ENCODE results near the gene TTC17. TPM values are rescaled to one million over a fixed set of nuclear protein-coding genes. Genes with fewer than 3 reads are reported as not detected.

TTC17 gene
- total and polyA plus RNA-seq, 2 donors (not counting 1 experiment from before 2014, with no cell fraction given): 68.7 to 176 TPM

- ATAC-seq (ENCODE audit: low read depth) (no peak), DNase-seq (no peak)
- no peak overlapping the region for H3K27ac Mint-ChIP-seq
- Histone ChIP-seq H3K9ac (ENCODE audit: low read length) (no peak overlapping the region), H3K27me3 (replicated peaks in 1 of 4; ENCODE audit: control extremely low read depth in 1 of 4, control insufficient read depth in 3 of 4, insufficient read depth in 4 of 4, low read length in 3 of 4) (no peaks in the 10 kb centered on the region), H4K20me1 (ENCODE audit: control insufficient read depth, insufficient read depth, low read length, poor library complexity, severe bottlenecking) (peaks cover 32% of the 10 kb centered on the region), H3K79me2 (ENCODE audit: control insufficient read depth, insufficient read depth, low read length) (peaks cover 58% of the 10 kb centered on the region), H3K4me2 (replicated peaks; ENCODE audit: low read depth, low read length, poor library complexity, severe bottlenecking) (no peak overlapping the region), H3K4me1 (ENCODE audit: control insufficient read depth in 2 of 2, insufficient read depth in 2 of 2, low read length in 2 of 2) (peaks cover 16 to 18% of the 10 kb centered on the region in 2 donors), H3K9me3 (ENCODE audit: control extremely low read depth in 1 of 3, control insufficient read depth in 2 of 3, insufficient read depth in 1 of 3, low read length in 2 of 3) (no peaks in the 10 kb centered on the region), H3K36me3 (replicated peaks in 1 of 2; ENCODE audit: control extremely low read depth in 1 of 2, control insufficient read depth in 1 of 2, extremely low read depth in 1 of 2, insufficient read depth in 2 of 2, low read length in 1 of 2) (peaks cover 0 to 25% of the 10 kb centered on the region in 2 experiments), H2AFZ (ENCODE audit: insufficient read depth, low read depth, low read length, poor library complexity, severe bottlenecking) (no peak overlapping the region), H3K4me3 (ENCODE audit: control extremely low read depth in 1 of 5, extremely low read depth in 1 of 5, insufficient read depth in 1 of 5, low read depth in 2 of 5, low read length in 4 of 5) (no peak overlapping the region), H3K27ac (ENCODE audit: low read length in 2 of 2) (no peak overlapping the region)
- ChIA-PET CTCF (no interaction called here), POLR2A (no interaction called here)
- H3K9me3 Mint-ChIP-seq (ENCODE audit: insufficient read depth): no peaks in the 10 kb centered on the region
- intact Hi-C loops (cut with micrococcal nuclease): loop anchor here (10.0 kb wide), 2 partner anchors 748 to 778 kb away; partner anchors contain the start of genes ACCS and EXT2
- peaks cover 43% of the 10 kb centered on the region for H3K4me1 Mint-ChIP-seq
- H3K4me3 Mint-ChIP-seq: no peak overlapping the region
- TF ChIP-seq EZH2 (IDR thresholded peaks at IDR 0.05; ENCODE audit: borderline replicate concordance, insufficient read depth, low read depth, low read length, poor library complexity, severe bottlenecking) (no peak), CTCF (IDR thresholded peaks at IDR 0.05) (no peak)
- no CpG with 5 or more reads among the region's 6 CpGs for WGBS (ENCODE audit: insufficient coverage)
- no peaks in the 10 kb centered on the region for H3K27me3 Mint-ChIP-seq
Observed at GRCh38 chr11:43316451-43316850, 42.3 kb upstream of the TTC17 start.

GRCh38 chr11:43327987-43328386 is 30.7 kb upstream of the TTC17 start:
- POLR2A ChIA-PET: no interaction called here
- H3K4me1 Mint-ChIP-seq: no peaks in the 10 kb centered on the region
- no peaks in the 10 kb centered on the region for H3K9me3 Mint-ChIP-seq (ENCODE audit: insufficient read depth)
- CTCF ChIA-PET: interaction anchor here (1.2 kb wide), 1 partner anchor 11 kb away, joined by 3 read pairs; no protein-coding TSS in a partner anchor
- no peak overlapping the region for H3K4me3 Mint-ChIP-seq
- H3K4me1 ChIP-seq (ENCODE audit: control insufficient read depth in 2 of 2, insufficient read depth in 2 of 2, low read length in 2 of 2): no peaks in the 10 kb centered on the region
- no peaks in the 10 kb centered on the region for H4K20me1 ChIP-seq (ENCODE audit: control insufficient read depth, insufficient read depth, low read length, poor library complexity, severe bottlenecking)
- no peak for ATAC-seq (ENCODE audit: low read depth)
- no peak overlapping the region for H3K27ac Mint-ChIP-seq
- no peak overlapping the region for H3K9ac ChIP-seq (ENCODE audit: low read length)
- no peak for DNase-seq
- no peaks in the 10 kb centered on the region for H3K27me3 ChIP-seq (replicated peaks in 1 of 4; ENCODE audit: control extremely low read depth in 1 of 4, control insufficient read depth in 3 of 4, insufficient read depth in 4 of 4, low read length in 3 of 4)
- no peak overlapping the region for H3K4me2 ChIP-seq (replicated peaks; ENCODE audit: low read depth, low read length, poor library complexity, severe bottlenecking)
- H3K36me3 ChIP-seq (replicated peaks in 1 of 2; ENCODE audit: control extremely low read depth in 1 of 2, control insufficient read depth in 1 of 2, extremely low read depth in 1 of 2, insufficient read depth in 2 of 2, low read length in 1 of 2): peaks cover 9 to 99% of the 10 kb centered on the region in 2 experiments
- H3K79me2 ChIP-seq (ENCODE audit: control insufficient read depth, insufficient read depth, low read length): no peaks in the 10 kb centered on the region
- H3K27me3 Mint-ChIP-seq: no peaks in the 10 kb centered on the region
- H3K4me3 ChIP-seq (ENCODE audit: control extremely low read depth in 1 of 5, extremely low read depth in 1 of 5, insufficient read depth in 1 of 5, low read depth in 2 of 5, low read length in 4 of 5): no peak overlapping the region
- TF ChIP-seq CTCF (IDR thresholded peaks at IDR 0.05) (no peak), EZH2 (IDR thresholded peaks at IDR 0.05; ENCODE audit: borderline replicate concordance, insufficient read depth, low read depth, low read length, poor library complexity, severe bottlenecking) (no peak)
- no peak overlapping the region for H3K27ac ChIP-seq (ENCODE audit: low read length in 2 of 2)
- H3K9me3 ChIP-seq (ENCODE audit: control extremely low read depth in 1 of 3, control insufficient read depth in 2 of 3, insufficient read depth in 1 of 3, low read length in 2 of 3): no peaks in the 10 kb centered on the region
- H2AFZ ChIP-seq (ENCODE audit: insufficient read depth, low read depth, low read length, poor library complexity, severe bottlenecking): no peak overlapping the region
- WGBS (ENCODE audit: insufficient coverage): 100% methylated on average over 1 of the region's 2 CpGs
- intact Hi-C loops (cut with micrococcal nuclease): no loop called here
